22Rv1 (cell line): ENCODE results near the gene LIPM.

Experiments used
- CTCF ChIP-seq: fragments of 450-650 bp; IDR thresholded peaks from 2 replicates; pipeline ENCODE4 v1.5.1; 2017; ENCODE audit warnings: mild to moderate bottlenecking
- ZFX ChIP-seq: fragments of 450-650 bp; IDR thresholded peaks from 2 replicates; pipeline ENCODE4 v1.6.1; 2017; ENCODE audit warnings: antibody characterized with exemption, borderline replicate concordance

GRCh38 chr10:88805924-88806323, 3.4 kb downstream of the LIPM start:
- no peak for TF ChIP-seq CTCF
- TF ChIP-seq ZFX: no peak
